Chondrocyte (in vitro differentiated cells): ENCODE measurements around the gene CORO2A. TPM values are rescaled to one million over a fixed set of nuclear protein-coding genes. Genes with fewer than 3 reads are reported as not detected.

ENCODE experiments used
- DNase-seq: peaks from one replicate; pipeline ENCODE4 v3.0.0; 2021; ENCODE audit warnings: mixed read lengths, low spot score
- H3K27ac Mint-ChIP-seq: one replicate; pipeline ENCODE4 v1.8.0; 2021; ENCODE audit warnings: mild to moderate bottlenecking, moderate library complexity, mixed read lengths; ENCODE audit not compliant: unreplicated experiment
- H3K27me3 Mint-ChIP-seq: 2 replicates; pipeline ENCODE4 v1.8.0; 2021; ENCODE audit warnings: low read depth, mixed read lengths
- H3K36me3 Mint-ChIP-seq: 2 replicates; pipeline ENCODE4 v1.8.0; 2021; ENCODE audit warnings: low read depth, mixed read lengths
- H3K4me1 Mint-ChIP-seq: 2 replicates; pipeline ENCODE4 v1.8.0; 2021; ENCODE audit warnings: low read depth, mild to moderate bottlenecking, mixed read lengths
- H3K4me3 Mint-ChIP-seq: one replicate; pipeline ENCODE4 v1.8.0; 2021; ENCODE audit warnings: mild to moderate bottlenecking, moderate library complexity, mixed read lengths; ENCODE audit not compliant: unreplicated experiment
- H3K9me3 Mint-ChIP-seq: 2 replicates; pipeline ENCODE4 v1.8.0; 2021; ENCODE audit warnings: low read depth, mixed read lengths
- total RNA-seq: library from RNA; stranded (reverse); gene quantifications from 3 replicates; pipeline ENCODE4 v1.2.1, GENCODE V29; 2021
- TF ChIP-seq, protein P1 (sequence below): fragments of 200-600 bp; sonication (generic); IDR thresholded peaks from 2 replicates; pipeline ENCODE4 v1.5.0; 2021; ENCODE audit warnings: antibody characterized with exemption, mild to moderate bottlenecking, moderate library complexity

CORO2A gene
- total RNA-seq, 1 donor from 2014 or later: 10.2 TPM

DNA sequence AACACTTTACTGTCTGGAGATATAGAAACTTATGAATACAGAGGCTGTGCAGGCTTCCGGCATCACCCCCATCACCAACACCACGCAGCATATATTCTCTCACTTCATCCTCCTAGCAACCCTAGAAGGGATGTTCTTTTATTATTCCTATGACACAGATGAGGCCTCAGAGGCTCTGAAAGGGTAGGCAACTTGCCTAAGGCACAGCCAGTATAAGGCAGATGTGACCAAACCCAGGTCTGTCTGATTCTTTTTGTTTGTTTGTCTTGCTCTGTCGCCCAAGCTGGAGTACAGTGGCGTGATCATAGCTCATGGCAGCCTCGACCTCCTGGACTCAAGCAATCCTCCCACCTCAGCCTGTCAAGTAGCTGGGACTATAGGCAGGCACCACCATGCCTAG, 22.8 kb upstream of the CORO2A start:
- Mint-ChIP-seq H3K9me3 (no peaks in the 10 kb centered on the region), H3K4me3 (no peak overlapping the region), H3K4me1 (peaks cover 39% of the 10 kb centered on the region), H3K36me3 (peaks cover 19% of the 10 kb centered on the region), H3K27ac (peak overlapping the region; percentile 79), H3K27me3 (no peaks in the 10 kb centered on the region)
- TF ChIP-seq, protein P1, sequence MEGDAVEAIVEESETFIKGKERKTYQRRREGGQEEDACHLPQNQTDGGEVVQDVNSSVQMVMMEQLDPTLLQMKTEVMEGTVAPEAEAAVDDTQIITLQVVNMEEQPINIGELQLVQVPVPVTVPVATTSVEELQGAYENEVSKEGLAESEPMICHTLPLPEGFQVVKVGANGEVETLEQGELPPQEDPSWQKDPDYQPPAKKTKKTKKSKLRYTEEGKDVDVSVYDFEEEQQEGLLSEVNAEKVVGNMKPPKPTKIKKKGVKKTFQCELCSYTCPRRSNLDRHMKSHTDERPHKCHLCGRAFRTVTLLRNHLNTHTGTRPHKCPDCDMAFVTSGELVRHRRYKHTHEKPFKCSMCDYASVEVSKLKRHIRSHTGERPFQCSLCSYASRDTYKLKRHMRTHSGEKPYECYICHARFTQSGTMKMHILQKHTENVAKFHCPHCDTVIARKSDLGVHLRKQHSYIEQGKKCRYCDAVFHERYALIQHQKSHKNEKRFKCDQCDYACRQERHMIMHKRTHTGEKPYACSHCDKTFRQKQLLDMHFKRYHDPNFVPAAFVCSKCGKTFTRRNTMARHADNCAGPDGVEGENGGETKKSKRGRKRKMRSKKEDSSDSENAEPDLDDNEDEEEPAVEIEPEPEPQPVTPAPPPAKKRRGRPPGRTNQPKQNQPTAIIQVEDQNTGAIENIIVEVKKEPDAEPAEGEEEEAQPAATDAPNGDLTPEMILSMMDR: no peak
- no peak for DNase-seq

GRCh38 chr9:98214811-98215210, 22.4 kb upstream of the CORO2A start:
- Mint-ChIP-seq H3K36me3 (peaks cover 18% of the 10 kb centered on the region), H3K27me3 (no peaks in the 10 kb centered on the region), H3K4me3 (no peak overlapping the region), H3K9me3 (no peaks in the 10 kb centered on the region), H3K27ac (peak overlapping the region; percentile 79), H3K4me1 (peaks cover 36% of the 10 kb centered on the region)
- no peak for DNase-seq
- TF ChIP-seq, protein P1: no peak

DNA sequence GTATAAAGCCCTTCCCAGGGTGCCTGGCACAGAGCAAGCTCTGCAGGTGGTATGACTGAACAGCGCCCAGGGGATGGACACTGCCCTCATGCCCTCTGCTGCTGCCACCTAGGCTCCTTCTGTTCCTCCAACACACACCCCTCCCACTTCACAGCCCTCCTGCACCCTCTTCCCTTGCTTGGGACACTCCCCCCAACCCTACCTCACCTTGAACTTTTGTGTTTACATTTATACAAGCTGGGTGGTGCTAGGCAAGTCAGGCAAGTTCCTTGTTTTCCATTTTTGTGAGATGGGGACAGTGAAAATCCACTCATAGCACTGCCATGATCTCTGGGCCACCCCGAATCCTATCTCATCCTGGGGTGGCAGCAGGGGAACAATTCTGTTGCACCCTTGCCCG, 18.8 kb upstream of the CORO2A start:
- Mint-ChIP-seq H3K27ac (peak overlapping the region; percentile 36), H3K4me3 (no peak overlapping the region), H3K27me3 (no peaks in the 10 kb centered on the region), H3K4me1 (peaks cover 24% of the 10 kb centered on the region), H3K36me3 (peaks cover 18% of the 10 kb centered on the region), H3K9me3 (no peaks in the 10 kb centered on the region)
- TF ChIP-seq, protein P1: no peak
- no peak for DNase-seq

- H3K4me1 Mint-ChIP-seq: peaks cover 24% of the 10 kb centered on the region
- TF ChIP-seq, protein P1: no peak
- H3K27ac Mint-ChIP-seq: no peak overlapping the region
- peaks cover 18% of the 10 kb centered on the region for H3K36me3 Mint-ChIP-seq
- no peaks in the 10 kb centered on the region for H3K27me3 Mint-ChIP-seq
- DNase-seq: no peak
- H3K4me3 Mint-ChIP-seq: no peak overlapping the region
- H3K9me3 Mint-ChIP-seq: no peaks in the 10 kb centered on the region
Measured at GRCh38 chr9:98210435-98210834, 18.0 kb upstream of the CORO2A start.

- Mint-ChIP-seq H3K4me3 (no peak overlapping the region), H3K27ac (no peak overlapping the region)
- TF ChIP-seq, protein P1: no peak
Measured at GRCh38 chr9:98209530-98209929, 17.1 kb upstream of the CORO2A start.

More at GRCh38 chr9:98209530-98209929, 17.1 kb upstream of the CORO2A start:
- DNase-seq: no peak
- Mint-ChIP-seq H3K4me1 (peaks cover 16% of the 10 kb centered on the region), H3K9me3 (no peaks in the 10 kb centered on the region), H3K36me3 (peaks cover 13% of the 10 kb centered on the region), H3K27me3 (no peaks in the 10 kb centered on the region)
